ENCODE results near the gene CRACDL.

GRCh38 chr2:98870516-98871158, 65.4 kb downstream of the CRACDL start:
- TF ChIP-seq, protein P1, sequence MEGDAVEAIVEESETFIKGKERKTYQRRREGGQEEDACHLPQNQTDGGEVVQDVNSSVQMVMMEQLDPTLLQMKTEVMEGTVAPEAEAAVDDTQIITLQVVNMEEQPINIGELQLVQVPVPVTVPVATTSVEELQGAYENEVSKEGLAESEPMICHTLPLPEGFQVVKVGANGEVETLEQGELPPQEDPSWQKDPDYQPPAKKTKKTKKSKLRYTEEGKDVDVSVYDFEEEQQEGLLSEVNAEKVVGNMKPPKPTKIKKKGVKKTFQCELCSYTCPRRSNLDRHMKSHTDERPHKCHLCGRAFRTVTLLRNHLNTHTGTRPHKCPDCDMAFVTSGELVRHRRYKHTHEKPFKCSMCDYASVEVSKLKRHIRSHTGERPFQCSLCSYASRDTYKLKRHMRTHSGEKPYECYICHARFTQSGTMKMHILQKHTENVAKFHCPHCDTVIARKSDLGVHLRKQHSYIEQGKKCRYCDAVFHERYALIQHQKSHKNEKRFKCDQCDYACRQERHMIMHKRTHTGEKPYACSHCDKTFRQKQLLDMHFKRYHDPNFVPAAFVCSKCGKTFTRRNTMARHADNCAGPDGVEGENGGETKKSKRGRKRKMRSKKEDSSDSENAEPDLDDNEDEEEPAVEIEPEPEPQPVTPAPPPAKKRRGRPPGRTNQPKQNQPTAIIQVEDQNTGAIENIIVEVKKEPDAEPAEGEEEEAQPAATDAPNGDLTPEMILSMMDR (IDR thresholded peaks at IDR 0.05), result no peak
- TF ChIP-seq POLR2AphosphoS5 (IDR thresholded peaks at IDR 0.05), result no peak
- TF ChIP-seq POLR2A (IDR thresholded peaks at IDR 0.05), result no peak
